ENCODE data around the gene C18orf63.

The C18orf63 gene

GRCh38 chr18:74291771-74292540, 23.7 kb upstream of the C18orf63 start, which contains the start of gene CYB5A:
TSS of gene CYB5A (minus strand) at chr18:74291963. CDS start at chr18:74291875, 88 bp downstream.
- TF ChIP-seq ZFX (IDR thresholded peaks at IDR 0.05; ENCODE audit: borderline replicate concordance) (no peak), CTCF (IDR thresholded peaks at IDR 0.05) (no peak)
- H3K27ac ChIP-seq: peak within 1 kb of the TSS; percentile 79

- TF ChIP-seq CTCF (IDR thresholded peaks at IDR 0.05) (no peak), ZFX (IDR thresholded peaks at IDR 0.05; ENCODE audit: borderline replicate concordance) (no peak)
- peak overlapping the region; percentile 79 for H3K27ac ChIP-seq
These were observed 23.1 kb upstream of the C18orf63 start for GRCh38 chr18:74292541-74292858.

- peak overlapping the region; percentile 79; the same call in 1 of the 2 replicates for H3K27ac ChIP-seq
These were observed 22.7 kb upstream of the C18orf63 start for GRCh38 chr18:74292982-74293381.

- TF ChIP-seq CTCF (IDR thresholded peaks at IDR 0.05) (no peak), ZFX (IDR thresholded peaks at IDR 0.05; ENCODE audit: borderline replicate concordance) (no peak)
- no peak overlapping the region for H3K27ac ChIP-seq
These were observed 21.1 kb upstream of the C18orf63 start for GRCh38 chr18:74294526-74294925.

GRCh38 chr18:74299162-74299561, 16.5 kb upstream of the C18orf63 start:
- no peak for TF ChIP-seq CTCF (IDR thresholded peaks at IDR 0.05)
- no peak for TF ChIP-seq ZFX (IDR thresholded peaks at IDR 0.05; ENCODE audit: borderline replicate concordance)
- no peak overlapping the region for H3K27ac ChIP-seq

GRCh38 chr18:74299746-74300145, 15.9 kb upstream of the C18orf63 start:
- TF ChIP-seq ZFX (IDR thresholded peaks at IDR 0.05; ENCODE audit: borderline replicate concordance): no peak
- TF ChIP-seq CTCF (IDR thresholded peaks at IDR 0.05): no peak
- H3K27ac ChIP-seq: no peak overlapping the region

GRCh38 chr18:74303306-74303705, 12.3 kb upstream of the C18orf63 start:
- TF ChIP-seq CTCF (IDR thresholded peaks at IDR 0.05) (no peak), ZFX (IDR thresholded peaks at IDR 0.05; ENCODE audit: borderline replicate concordance) (no peak)
- H3K27ac ChIP-seq: no peak overlapping the region

- H3K27ac ChIP-seq: no peak overlapping the region
These were observed 11.7 kb upstream of the C18orf63 start for GRCh38 chr18:74303936-74304335.

More at GRCh38 chr18:74303936-74304335, 11.7 kb upstream of the C18orf63 start:
- TF ChIP-seq CTCF (IDR thresholded peaks at IDR 0.05) (no peak), ZFX (IDR thresholded peaks at IDR 0.05; ENCODE audit: borderline replicate concordance) (no peak)
